ENCODE results near the gene FRMPD2. TPM values are rescaled to one million over a fixed set of nuclear protein-coding genes. Genes with fewer than 3 reads are reported as not detected.

FRMPD2 gene
- total RNA-seq, 1 experiment from 2014 or later: not detected

GRCh38 chr10:48239618-48240017, 34.9 kb downstream of the FRMPD2 start:
- H3K36me3 Mint-ChIP-seq (ENCODE audit: insufficient read depth, unreplicated experiment): no peaks in the 10 kb centered on the region
- Histone ChIP-seq H3K27me3 (replicated peaks; ENCODE audit: control insufficient read depth, insufficient read depth, low read length) (no peaks in the 10 kb centered on the region), H3K4me1 (no peaks in the 10 kb centered on the region), H3K9me3 (no peaks in the 10 kb centered on the region), H3K4me3 (ENCODE audit: low read depth, low read length) (no peak overlapping the region), H3K36me3 (ENCODE audit: control insufficient read depth, insufficient read depth, low read length) (no peaks in the 10 kb centered on the region)
- ChIA-PET POLR2A (no interaction called here), CTCF (interaction anchor here (0.7 kb wide), 1 partner anchor 29 kb away, joined by 3 read pairs; no protein-coding TSS in a partner anchor)
- intact Hi-C loops (cut with micrococcal nuclease; ENCODE audit: unreplicated experiment): no loop called here
- DNase-seq: peak in 1 of 2 experiments; percentile 21
- H3K27ac Mint-ChIP-seq (ENCODE audit: unreplicated experiment): no peak overlapping the region
- H3K4me1 Mint-ChIP-seq (ENCODE audit: low read depth, unreplicated experiment): no peaks in the 10 kb centered on the region
- BruUV-seq (replicated peaks): no TSS peak
- H3K9me3 Mint-ChIP-seq (ENCODE audit: unreplicated experiment): no peaks in the 10 kb centered on the region
- TF ChIP-seq CTCF (IDR thresholded peaks at IDR 0.05; ENCODE audit: insufficient read depth in 1 of 2, low read depth in 1 of 2, low read length in 1 of 2, severe bottlenecking in 1 of 2, unreplicated experiment in 1 of 2): no peak
- peaks cover 22% of the 10 kb centered on the region for H3K27me3 Mint-ChIP-seq (ENCODE audit: insufficient read depth, unreplicated experiment)
- no peak overlapping the region for H3K4me3 Mint-ChIP-seq (ENCODE audit: unreplicated experiment)

- H3K4me1 ChIP-seq: no peaks in the 10 kb centered on the region
- Mint-ChIP-seq H3K27me3 (ENCODE audit: insufficient read depth, unreplicated experiment) (peaks cover 22% of the 10 kb centered on the region), H3K4me3 (ENCODE audit: unreplicated experiment) (no peak overlapping the region), H3K27ac (ENCODE audit: unreplicated experiment) (no peak overlapping the region), H3K36me3 (ENCODE audit: insufficient read depth, unreplicated experiment) (no peaks in the 10 kb centered on the region), H3K4me1 (ENCODE audit: low read depth, unreplicated experiment) (no peaks in the 10 kb centered on the region), H3K9me3 (ENCODE audit: unreplicated experiment) (no peaks in the 10 kb centered on the region)
- H3K9me3 ChIP-seq: no peaks in the 10 kb centered on the region
- ChIA-PET POLR2A (no interaction called here), CTCF (interaction anchor here (0.6 to 0.7 kb wide), 2 partner anchors 28 to 417 kb away, joined by 3 read pairs; no protein-coding TSS in a partner anchor)
- no peak for DNase-seq
- TF ChIP-seq CTCF (IDR thresholded peaks at IDR 0.05; ENCODE audit: insufficient read depth in 1 of 2, low read depth in 1 of 2, low read length in 1 of 2, severe bottlenecking in 1 of 2, unreplicated experiment in 1 of 2): no peak
- intact Hi-C loops (cut with micrococcal nuclease; ENCODE audit: unreplicated experiment): no loop called here
- no TSS peak for BruUV-seq (replicated peaks)
- H3K36me3 ChIP-seq (ENCODE audit: control insufficient read depth, insufficient read depth, low read length): no peaks in the 10 kb centered on the region
- H3K4me3 ChIP-seq (ENCODE audit: low read depth, low read length): no peak overlapping the region
- no peaks in the 10 kb centered on the region for H3K27me3 ChIP-seq (replicated peaks; ENCODE audit: control insufficient read depth, insufficient read depth, low read length)
Measured at GRCh38 chr10:48238826-48239520, 35.5 kb downstream of the FRMPD2 start.

GRCh38 chr10:48237259-48238250, 36.9 kb downstream of the FRMPD2 start:
- ChIA-PET CTCF (interaction anchor here (0.5 kb wide), 1 partner anchor 73 kb away, joined by 4 read pairs; no protein-coding TSS in a partner anchor), POLR2A (no interaction called here)
- Mint-ChIP-seq H3K27ac (ENCODE audit: unreplicated experiment) (no peak overlapping the region), H3K27me3 (ENCODE audit: insufficient read depth, unreplicated experiment) (peaks cover 14% of the 10 kb centered on the region), H3K9me3 (ENCODE audit: unreplicated experiment) (no peaks in the 10 kb centered on the region), H3K4me3 (ENCODE audit: unreplicated experiment) (no peak overlapping the region), H3K36me3 (ENCODE audit: insufficient read depth, unreplicated experiment) (no peaks in the 10 kb centered on the region), H3K4me1 (ENCODE audit: low read depth, unreplicated experiment) (no peaks in the 10 kb centered on the region)
- H3K9me3 ChIP-seq: no peaks in the 10 kb centered on the region
- intact Hi-C loops (cut with micrococcal nuclease; ENCODE audit: unreplicated experiment): no loop called here
- no peaks in the 10 kb centered on the region for H3K27me3 ChIP-seq (replicated peaks; ENCODE audit: control insufficient read depth, insufficient read depth, low read length)
- no peaks in the 10 kb centered on the region for H3K4me1 ChIP-seq
- no peaks in the 10 kb centered on the region for H3K36me3 ChIP-seq (ENCODE audit: control insufficient read depth, insufficient read depth, low read length)
- BruUV-seq (replicated peaks): no TSS peak
- peak in 1 of 2 experiments; percentile 22 for DNase-seq
- no peak for TF ChIP-seq CTCF (IDR thresholded peaks at IDR 0.05; ENCODE audit: insufficient read depth in 1 of 2, low read depth in 1 of 2, low read length in 1 of 2, severe bottlenecking in 1 of 2, unreplicated experiment in 1 of 2)
- H3K4me3 ChIP-seq (ENCODE audit: low read depth, low read length): no peak overlapping the region

Data from Caco-2 (cell line).